ENCODE results near the gene SETD6.

GRCh38 chr16:58481931-58482330, 33.4 kb upstream of the SETD6 start:
- TF ChIP-seq, protein P1, sequence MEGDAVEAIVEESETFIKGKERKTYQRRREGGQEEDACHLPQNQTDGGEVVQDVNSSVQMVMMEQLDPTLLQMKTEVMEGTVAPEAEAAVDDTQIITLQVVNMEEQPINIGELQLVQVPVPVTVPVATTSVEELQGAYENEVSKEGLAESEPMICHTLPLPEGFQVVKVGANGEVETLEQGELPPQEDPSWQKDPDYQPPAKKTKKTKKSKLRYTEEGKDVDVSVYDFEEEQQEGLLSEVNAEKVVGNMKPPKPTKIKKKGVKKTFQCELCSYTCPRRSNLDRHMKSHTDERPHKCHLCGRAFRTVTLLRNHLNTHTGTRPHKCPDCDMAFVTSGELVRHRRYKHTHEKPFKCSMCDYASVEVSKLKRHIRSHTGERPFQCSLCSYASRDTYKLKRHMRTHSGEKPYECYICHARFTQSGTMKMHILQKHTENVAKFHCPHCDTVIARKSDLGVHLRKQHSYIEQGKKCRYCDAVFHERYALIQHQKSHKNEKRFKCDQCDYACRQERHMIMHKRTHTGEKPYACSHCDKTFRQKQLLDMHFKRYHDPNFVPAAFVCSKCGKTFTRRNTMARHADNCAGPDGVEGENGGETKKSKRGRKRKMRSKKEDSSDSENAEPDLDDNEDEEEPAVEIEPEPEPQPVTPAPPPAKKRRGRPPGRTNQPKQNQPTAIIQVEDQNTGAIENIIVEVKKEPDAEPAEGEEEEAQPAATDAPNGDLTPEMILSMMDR (IDR thresholded peaks at IDR 0.05) = no peak
- TF ChIP-seq POLR2A (IDR thresholded peaks at IDR 0.05) = no peak
